Activated CD8-positive, alpha-beta T cell treated with anti-CD3 and anti-CD28 coated beads for 36 hours (primary cell): ENCODE measurements around the gene MYBPH. TPM values are rescaled to one million over a fixed set of nuclear protein-coding genes. Genes with fewer than 3 reads are reported as not detected.

Source experiments
- ATAC-seq: fragments of 200-7000 bp; cut with Tn5 transposase; one replicate; pipeline ENCODE4 v1.10.0; 2021; ENCODE audit warnings: mild to moderate bottlenecking, moderate library complexity
- CTCF ChIA-PET: fragments of 350-600 bp; sonication (Branson Sonifier 250); formaldehyde crosslinking; loops from one replicate; lab custom pipeline; 2021; ENCODE audit warnings: antibody characterized with exemption; lab: Charles Lee
- POLR2A ChIA-PET: fragments of 350-600 bp; sonication (Branson Sonifier 250); formaldehyde crosslinking; loops from one replicate; lab custom pipeline; 2021; ENCODE audit warnings: antibody characterized with exemption; lab: Charles Lee
- DNase-seq: peaks from one replicate; pipeline ENCODE4 v3.0.0-alpha.2; 2020
- H3K27ac Mint-ChIP-seq: one replicate; pipeline ENCODE4 v1.8.0; 2021; ENCODE audit warnings: mild to moderate bottlenecking, mixed read lengths
- H3K27me3 Mint-ChIP-seq: one replicate; pipeline ENCODE4 v1.8.0; 2021; ENCODE audit warnings: mixed read lengths
- H3K36me3 Mint-ChIP-seq: one replicate; pipeline ENCODE4 v1.8.0; 2021; ENCODE audit warnings: low read depth, mixed read lengths
- H3K4me1 Mint-ChIP-seq: one replicate; pipeline ENCODE4 v1.8.0; 2021; ENCODE audit warnings: low read depth, mixed read lengths
- H3K4me3 Mint-ChIP-seq: one replicate; pipeline ENCODE4 v1.8.0; 2021; ENCODE audit warnings: mild to moderate bottlenecking, moderate library complexity, mixed read lengths
- H3K9me3 Mint-ChIP-seq: one replicate; pipeline ENCODE4 v1.8.0; 2021; ENCODE audit warnings: mixed read lengths
- CTCF ChIP-seq: fragments of 200-600 bp; IDR thresholded peaks from one replicate; pipeline ENCODE4 v1.8.0; 2022; ENCODE audit warnings: antibody characterized with exemption, mild to moderate bottlenecking
- intact Hi-C: fragments of 100-400 bp; cut with micrococcal nuclease; formaldehyde crosslinking; loops from one replicate; pipeline ENCODE4 v1.10.0; 2022
- total RNA-seq, 2 experiments: library from RNA; stranded (reverse); gene quantifications; one replicate each; pipeline ENCODE4 v1.2.3, GENCODE V29; 2021

Gene MYBPH
- total RNA-seq, 2 experiments from 2014 or later = not detected

GRCh38 chr1:203190949-203191348 is 15.3 kb upstream of the MYBPH start:
- ATAC-seq = no peak
- no peaks in the 10 kb centered on the region for H3K36me3 Mint-ChIP-seq
- H3K27ac Mint-ChIP-seq = no peak overlapping the region
- H3K27me3 Mint-ChIP-seq = peaks cover 2% of the 10 kb centered on the region
- H3K4me1 Mint-ChIP-seq = peaks cover 4% of the 10 kb centered on the region
- H3K9me3 Mint-ChIP-seq = no peaks in the 10 kb centered on the region
- CTCF ChIA-PET = no interaction called here
- intact Hi-C loops = no loop called here
- POLR2A ChIA-PET = no interaction called here
- no peak overlapping the region for H3K4me3 Mint-ChIP-seq
- no peak for TF ChIP-seq CTCF
- DNase-seq = no peak

GRCh38 chr1:203189951-203190352 is 14.3 kb upstream of the MYBPH start:
- H3K27me3 Mint-ChIP-seq = peaks cover 2% of the 10 kb centered on the region

GRCh38 chr1:203188686-203189232 is 13.1 kb upstream of the MYBPH start:
- ATAC-seq (no peak), DNase-seq (no peak)
- CTCF ChIA-PET = no interaction called here
- Mint-ChIP-seq H3K27ac (no peak overlapping the region), H3K27me3 (peaks cover 2% of the 10 kb centered on the region), H3K9me3 (no peaks in the 10 kb centered on the region), H3K4me3 (no peak overlapping the region), H3K4me1 (peaks cover 4% of the 10 kb centered on the region), H3K36me3 (no peaks in the 10 kb centered on the region)
- POLR2A ChIA-PET = no interaction called here
- intact Hi-C loops = no loop called here
- TF ChIP-seq CTCF = no peak

More at GRCh38 chr1:203189951-203190352, 14.3 kb upstream of the MYBPH start:
- Mint-ChIP-seq H3K9me3 (no peaks in the 10 kb centered on the region), H3K27ac (no peak overlapping the region), H3K4me1 (peaks cover 4% of the 10 kb centered on the region), H3K36me3 (no peaks in the 10 kb centered on the region), H3K4me3 (no peak overlapping the region)
- no peak for TF ChIP-seq CTCF
- ATAC-seq (no peak), DNase-seq (no peak)
- ChIA-PET POLR2A (no interaction called here), CTCF (interaction anchor here (0.9 kb wide), 1 partner anchor 78 kb away, joined by 3 read pairs; no protein-coding TSS in a partner anchor)
- intact Hi-C loops = no loop called here

- H3K4me3 Mint-ChIP-seq = no peak overlapping the region
- intact Hi-C loops = no loop called here
Observed at GRCh38 chr1:203187689-203188264, 12.2 kb upstream of the MYBPH start.

More at GRCh38 chr1:203187689-203188264, 12.2 kb upstream of the MYBPH start:
- TF ChIP-seq CTCF = no peak
- ChIA-PET POLR2A (no interaction called here), CTCF (no interaction called here)
- Mint-ChIP-seq H3K9me3 (no peaks in the 10 kb centered on the region), H3K27ac (no peak overlapping the region), H3K27me3 (peaks cover 2% of the 10 kb centered on the region), H3K36me3 (no peaks in the 10 kb centered on the region), H3K4me1 (peaks cover 4% of the 10 kb centered on the region)
- no peak for ATAC-seq
- no peak for DNase-seq
